Natural killer cell (primary cell): ENCODE results near the gene SH3BP2. TPM values are rescaled to one million over a fixed set of nuclear protein-coding genes. Genes with fewer than 3 reads are reported as not detected.
A peak's percentile ranks its signal among the peaks of the same experiment; 100 is the strongest.

ENCODE experiments used
- ATAC-seq, 3 donors: fragments of 150-1000 bp in 2 of 3; fragments of 200-7000 bp in 1 of 3; cut with Tn5 transposase; 1 replicate in 1 of 3; 2 replicates in 2 of 3; pipeline ENCODE4 v1.10.0; 2021; ENCODE audit warnings: mild to moderate bottlenecking in 2 of 3, moderate library complexity in 2 of 3
- DNase-seq, 2 donors: peaks; one replicate each; pipeline versions ENCODE4 v3.0.0 to v3.0.0-alpha.2; 2013 to 2021; ENCODE audit warnings: mixed read lengths in 1 of 2
- H3K27ac ChIP-seq: one replicate; pipeline ENCODE4 v1.5.1; 2013; ENCODE audit warnings: mild to moderate bottlenecking, low read length
- H3K27me3 ChIP-seq: one replicate; pipeline ENCODE4 v1.6.1; 2013; ENCODE audit warnings: low read length; ENCODE audit not compliant: control insufficient read depth, insufficient read depth
- H3K36me3 ChIP-seq: one replicate; pipeline ENCODE4 v1.6.1; 2013; ENCODE audit warnings: low read length; ENCODE audit not compliant: control insufficient read depth, insufficient read depth
- H3K4me1 ChIP-seq: one replicate; pipeline ENCODE4 v1.6.1; 2013; ENCODE audit warnings: low read length; ENCODE audit not compliant: control insufficient read depth, insufficient read depth
- H3K4me3 ChIP-seq: one replicate; pipeline ENCODE4 v1.5.1; 2013; ENCODE audit warnings: low read length
- H3K9me3 ChIP-seq: one replicate; pipeline ENCODE4 v1.6.1; 2013; ENCODE audit warnings: low read length; ENCODE audit not compliant: control insufficient read depth, insufficient read depth
- H3K27ac Mint-ChIP-seq, 2 donors: one replicate each; pipeline ENCODE4 v1.8.0; 2022; ENCODE audit warnings: mild to moderate bottlenecking in 2 of 2, mixed read lengths in 2 of 2, moderate library complexity in 1 of 2
- H3K27me3 Mint-ChIP-seq, 2 donors: one replicate each; pipeline ENCODE4 v1.8.0; 2022; ENCODE audit warnings: low read depth in 2 of 2, mixed read lengths in 2 of 2
- H3K36me3 Mint-ChIP-seq: one replicate; pipeline ENCODE4 v1.8.0; 2022; ENCODE audit warnings: mixed read lengths
- H3K4me1 Mint-ChIP-seq, 2 donors: one replicate each; pipeline ENCODE4 v1.8.0; 2022; ENCODE audit warnings: mixed read lengths in 2 of 2
- H3K4me3 Mint-ChIP-seq: one replicate; pipeline ENCODE4 v1.8.0; 2022; ENCODE audit warnings: mild to moderate bottlenecking, moderate library complexity, mixed read lengths
- H3K9me3 Mint-ChIP-seq, 2 donors: one replicate each; pipeline ENCODE4 v1.8.0; 2022; ENCODE audit warnings: mixed read lengths in 2 of 2
- WGBS: methylation state at CpG from one replicate; pipeline ENCODE4 v1.1.7; 2013; ENCODE audit warnings: missing lambda C conversion rate; ENCODE audit not compliant: insufficient coverage; 5-methylcytosine and 5-hydroxymethylcytosine counted together
- intact Hi-C: fragments of 100-400 bp; cut with micrococcal nuclease; formaldehyde crosslinking; loops from one replicate; pipeline ENCODE4 v1.14.2; 2022
- total RNA-seq, 4 donors: library from RNA; stranded (reverse); fragments of 120-200 nt in 1 of 4; gene quantifications; one replicate each; pipeline versions ENCODE4 v1.2.3 to v1.2.4, GENCODE V29; 2013 to 2022
- TF ChIP-seq, protein P1 (sequence below): fragments of 200-600 bp; IDR thresholded peaks from one replicate; pipeline ENCODE4 v1.8.0; 2022; ENCODE audit warnings: antibody characterized with exemption

Gene SH3BP2
- total RNA-seq, 3 donors from 2014 or later (not counting 1 experiment from before 2014, with no cell fraction given): 213 to 283 (median 221) TPM

DNA sequence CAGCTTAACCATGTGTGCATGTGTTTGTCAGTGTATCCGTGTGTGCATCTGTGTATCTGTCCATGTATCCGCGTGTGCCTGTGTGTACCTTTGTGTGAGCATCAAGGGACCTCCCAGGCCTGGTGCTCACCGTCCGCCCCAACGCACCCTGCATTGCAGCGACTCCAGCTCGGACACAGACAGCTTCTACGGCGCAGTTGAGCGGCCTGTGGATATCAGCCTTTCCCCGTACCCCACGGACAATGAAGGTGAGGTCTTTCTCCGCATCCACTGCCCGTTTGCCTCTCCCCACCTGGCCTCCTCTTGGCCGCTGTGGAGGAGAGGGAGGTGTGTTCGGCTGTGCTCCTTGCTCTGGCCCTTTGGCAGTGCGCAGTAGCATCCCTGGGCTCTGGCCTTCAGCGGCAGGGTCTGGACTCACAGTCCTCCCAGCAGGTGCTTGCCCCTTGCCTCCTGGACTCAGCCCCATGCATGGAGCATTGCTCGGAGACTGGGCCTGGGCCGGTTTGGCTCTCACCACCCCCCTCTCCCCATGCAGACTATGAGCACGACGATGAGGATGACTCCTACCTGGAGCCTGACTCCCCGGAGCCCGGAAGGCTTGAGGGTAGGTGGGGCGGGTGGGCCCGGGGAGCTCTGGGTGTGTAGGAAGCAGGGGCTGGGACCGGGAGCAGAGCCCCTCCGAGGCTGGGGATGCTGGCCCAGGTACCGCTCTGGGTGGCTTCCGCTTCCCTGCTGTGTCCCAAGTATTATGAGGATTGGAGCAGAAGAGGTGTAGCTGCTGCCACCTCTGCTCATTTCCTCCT lies 34.4 kb downstream of the SH3BP2 start:
- no peak for ATAC-seq
- 90% methylated on average over 31 of the region's 31 CpGs for WGBS

DNA sequence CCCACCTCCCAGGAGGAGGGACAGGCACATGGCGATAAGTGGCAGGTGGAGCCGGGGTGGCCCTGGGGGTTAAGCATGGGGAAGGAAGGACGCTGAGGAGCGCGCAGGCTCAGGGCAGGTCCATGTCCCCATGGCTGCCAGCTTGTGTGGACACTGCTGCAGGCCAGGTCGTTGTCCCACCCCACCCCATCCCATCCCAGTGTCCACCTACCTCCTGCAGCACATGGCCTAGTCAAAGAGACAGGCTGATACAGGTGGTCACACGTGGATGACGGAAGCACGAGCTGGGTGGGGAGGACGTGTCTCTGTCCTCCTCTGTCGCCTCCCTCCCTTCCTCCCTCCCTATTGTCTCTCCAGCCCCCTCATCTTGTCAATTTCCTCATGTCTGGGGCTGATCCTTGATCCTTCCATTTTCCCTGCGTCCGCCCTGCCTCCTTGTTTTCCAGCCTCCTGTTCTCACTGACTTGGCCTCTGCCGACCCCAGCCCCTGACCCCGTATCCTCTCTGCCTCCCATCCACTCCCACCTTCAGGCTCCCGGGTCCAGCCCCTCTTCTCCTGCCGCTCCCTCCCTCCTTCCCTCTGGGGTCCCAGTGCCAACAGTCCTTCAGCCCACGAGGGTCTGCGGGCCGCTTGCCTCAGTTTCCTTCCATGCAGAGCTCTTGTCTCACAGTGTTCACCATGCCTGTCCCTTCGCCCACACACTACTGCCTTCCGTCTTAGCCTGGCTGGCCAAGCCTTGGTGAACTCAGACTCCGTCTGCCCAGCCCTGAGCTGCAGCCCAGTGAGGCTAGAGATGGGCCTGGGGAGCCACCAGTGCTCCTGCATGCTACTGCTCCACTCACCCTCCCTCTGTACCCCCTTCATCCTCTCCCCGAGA lies 35.2 kb downstream of the SH3BP2 start:
- Histone ChIP-seq H3K4me3 (no peak overlapping the region), H3K27me3 (no peaks in the 10 kb centered on the region), H3K9me3 (no peaks in the 10 kb centered on the region), H3K36me3 (peaks cover 94% of the 10 kb centered on the region), H3K27ac (no peak overlapping the region), H3K4me1 (peaks cover 22% of the 10 kb centered on the region)
- 93% methylated on average over 22 of the region's 24 CpGs for WGBS
- Mint-ChIP-seq H3K27me3 (no peaks in the 10 kb centered on the region), H3K36me3 (no peaks in the 10 kb centered on the region), H3K4me1 (peaks cover 5 to 64% of the 10 kb centered on the region in 2 donors), H3K27ac (peak overlapping the region in 1 of 2 donors; percentile 82), H3K9me3 (no peaks in the 10 kb centered on the region), H3K4me3 (no peak overlapping the region)
- DNase-seq (no peak), ATAC-seq (no peak)
- TF ChIP-seq, protein P1, sequence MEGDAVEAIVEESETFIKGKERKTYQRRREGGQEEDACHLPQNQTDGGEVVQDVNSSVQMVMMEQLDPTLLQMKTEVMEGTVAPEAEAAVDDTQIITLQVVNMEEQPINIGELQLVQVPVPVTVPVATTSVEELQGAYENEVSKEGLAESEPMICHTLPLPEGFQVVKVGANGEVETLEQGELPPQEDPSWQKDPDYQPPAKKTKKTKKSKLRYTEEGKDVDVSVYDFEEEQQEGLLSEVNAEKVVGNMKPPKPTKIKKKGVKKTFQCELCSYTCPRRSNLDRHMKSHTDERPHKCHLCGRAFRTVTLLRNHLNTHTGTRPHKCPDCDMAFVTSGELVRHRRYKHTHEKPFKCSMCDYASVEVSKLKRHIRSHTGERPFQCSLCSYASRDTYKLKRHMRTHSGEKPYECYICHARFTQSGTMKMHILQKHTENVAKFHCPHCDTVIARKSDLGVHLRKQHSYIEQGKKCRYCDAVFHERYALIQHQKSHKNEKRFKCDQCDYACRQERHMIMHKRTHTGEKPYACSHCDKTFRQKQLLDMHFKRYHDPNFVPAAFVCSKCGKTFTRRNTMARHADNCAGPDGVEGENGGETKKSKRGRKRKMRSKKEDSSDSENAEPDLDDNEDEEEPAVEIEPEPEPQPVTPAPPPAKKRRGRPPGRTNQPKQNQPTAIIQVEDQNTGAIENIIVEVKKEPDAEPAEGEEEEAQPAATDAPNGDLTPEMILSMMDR: no peak
- intact Hi-C loops: no loop called here

More for the DNA sequence above, 34.4 kb downstream of the SH3BP2 start:
- Mint-ChIP-seq H3K4me1 (peaks cover 11 to 64% of the 10 kb centered on the region in 2 donors), H3K27me3 (no peaks in the 10 kb centered on the region), H3K9me3 (no peaks in the 10 kb centered on the region), H3K4me3 (no peak overlapping the region), H3K27ac (peak overlapping the region; percentile 0 to 82), H3K36me3 (no peaks in the 10 kb centered on the region)
- Histone ChIP-seq H3K9me3 (no peaks in the 10 kb centered on the region), H3K27ac (no peak overlapping the region), H3K36me3 (peaks cover 94% of the 10 kb centered on the region), H3K4me1 (peaks cover 22% of the 10 kb centered on the region), H3K4me3 (no peak overlapping the region), H3K27me3 (no peaks in the 10 kb centered on the region)
- DNase-seq: no peak
- TF ChIP-seq, protein P1: no peak
- intact Hi-C loops: no loop called here

DNA sequence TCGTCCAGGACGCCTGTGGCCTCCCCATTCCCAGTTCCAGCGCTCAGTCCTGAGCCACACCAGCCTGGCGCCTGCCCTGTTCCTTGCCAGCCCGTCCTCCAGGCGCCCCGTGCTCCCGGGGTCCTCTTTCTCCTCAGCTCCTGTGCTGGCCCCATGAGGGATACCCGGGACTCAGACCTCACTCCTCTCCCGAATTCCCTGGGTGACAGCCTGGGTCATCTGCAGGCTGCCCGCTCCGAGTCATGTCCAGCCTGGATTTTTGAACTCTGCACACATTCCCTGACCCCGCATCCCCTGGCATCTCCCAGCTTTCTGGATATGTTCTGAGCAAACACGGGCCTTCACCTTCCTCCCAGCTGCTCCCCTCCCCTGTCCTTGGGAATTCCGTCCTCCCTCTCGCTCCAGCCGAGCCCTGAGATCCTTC lies 35.9 kb downstream of the SH3BP2 start:
- no peak overlapping the region for H3K4me3 Mint-ChIP-seq
- H3K4me3 ChIP-seq: no peak overlapping the region
- peak overlapping the region in 1 of 2 donors; percentile 82 for H3K27ac Mint-ChIP-seq

More for the DNA sequence above, 35.9 kb downstream of the SH3BP2 start:
- Histone ChIP-seq H3K27ac (no peak overlapping the region), H3K27me3 (no peaks in the 10 kb centered on the region), H3K36me3 (peaks cover 94% of the 10 kb centered on the region), H3K9me3 (no peaks in the 10 kb centered on the region), H3K4me1 (peaks cover 22% of the 10 kb centered on the region)
- intact Hi-C loops: no loop called here
- H3K9me3 Mint-ChIP-seq: no peaks in the 10 kb centered on the region
- no peaks in the 10 kb centered on the region for H3K27me3 Mint-ChIP-seq
- TF ChIP-seq, protein P1: no peak
- ATAC-seq (no peak), DNase-seq (no peak)
- H3K36me3 Mint-ChIP-seq: no peaks in the 10 kb centered on the region
- 95% methylated on average over 17 of the region's 17 CpGs for WGBS
- H3K4me1 Mint-ChIP-seq: peaks cover 5 to 61% of the 10 kb centered on the region in 2 donors
